HepG2 (cell line): ENCODE measurements around the gene CCDC97. TPM values are rescaled to one million over a fixed set of nuclear protein-coding genes. Genes with fewer than 3 reads are reported as not detected.

Source experiments
- ETV5 ChIP-seq: IDR thresholded peaks from 2 replicates; pipeline ENCODE4 v1.6.1; 2018; ENCODE audit warnings: missing biosample characterization, missing genetic modification reagents, inconsistent platforms, borderline replicate concordance
- KIAA2018 ChIP-seq: sonication (generic); formaldehyde crosslinking; IDR thresholded peaks from 2 replicates; pipeline ENCODE4 v1.5.0; 2020; ENCODE audit warnings: mild to moderate bottlenecking, missing genetic modification reagents, borderline replicate concordance
- KLF9 ChIP-seq: IDR thresholded peaks from 2 replicates; pipeline ENCODE4 v1.6.1; 2016; ENCODE audit warnings: low read depth
- RBM22 ChIP-seq: fragments of 200-400 bp; formaldehyde crosslinking; optimal IDR thresholded peaks from 2 replicates; pipeline ENCODE3; 2017; ENCODE audit warnings: mild to moderate bottlenecking, low read length, moderate library complexity
- SP5 ChIP-seq: IDR thresholded peaks from 2 replicates; pipeline ENCODE4 v1.6.1; 2016; ENCODE audit warnings: low read depth, borderline replicate concordance
- SSRP1 ChIP-seq: IDR thresholded peaks from 2 replicates; pipeline ENCODE4 v1.6.1; 2016; ENCODE audit warnings: control low read depth
- TEAD3 ChIP-seq: optimal IDR thresholded peaks from 2 replicates; pipeline ENCODE3; 2016; ENCODE audit warnings: borderline replicate concordance
- polyA plus RNA-seq, 8 experiments: library from polyadenylated mRNA; depleted of rRNA in 3 of 8; stranded (reverse) in 7 of 8; unstranded in 1 of 8; fragments of >200 nt; fragmentation: Illumina TruSeq in 4 of 8; extraction: Trizol in 4 of 8; gene quantifications; 2 replicates each; pipeline versions ENCODE4 v1.2.1 to v1.2.3, GENCODE V29; 2011 to 2016; ENCODE audit warnings: low read depth in 4 of 8, missing spikeins in 1 of 8, mixed read lengths in 1 of 8; ENCODE audit not compliant: insufficient read depth in 1 of 8
- total RNA-seq, 5 experiments: library from RNA; depleted of rRNA; stranded (reverse); fragments of >200 nt; fragmentation: Illumina TruSeq; extraction: Trizol; gene quantifications; 2 replicates each; pipeline ENCODE4 v1.2.3, GENCODE V29; 2016; ENCODE audit warnings: low read depth in 1 of 5
- TF ChIP-seq, protein P1 (sequence below): sonication (generic); formaldehyde crosslinking; IDR thresholded peaks from 2 replicates; pipeline ENCODE4 v1.5.1; 2020; ENCODE audit warnings: mild to moderate bottlenecking, missing genetic modification reagents, moderate library complexity
- TF ChIP-seq, protein P2 (sequence below): sonication (generic); formaldehyde crosslinking; IDR thresholded peaks from 2 replicates; pipeline ENCODE4 v1.8.0; 2022; ENCODE audit warnings: missing genetic modification reagents, mild to moderate bottlenecking, inconsistent platforms, borderline replicate concordance
- TF ChIP-seq, protein P3 (sequence below): IDR thresholded peaks from 2 replicates; pipeline ENCODE4 v1.4.0; 2020; ENCODE audit warnings: mild to moderate bottlenecking, missing genetic modification reagents

CCDC97 gene
- total and polyA plus RNA-seq, 2 of the 13 experiments (the other 11 are each of a cell fraction or from before 2014, with no cell fraction given) = 6.2 to 7.3 TPM

- TF ChIP-seq, protein P1, sequence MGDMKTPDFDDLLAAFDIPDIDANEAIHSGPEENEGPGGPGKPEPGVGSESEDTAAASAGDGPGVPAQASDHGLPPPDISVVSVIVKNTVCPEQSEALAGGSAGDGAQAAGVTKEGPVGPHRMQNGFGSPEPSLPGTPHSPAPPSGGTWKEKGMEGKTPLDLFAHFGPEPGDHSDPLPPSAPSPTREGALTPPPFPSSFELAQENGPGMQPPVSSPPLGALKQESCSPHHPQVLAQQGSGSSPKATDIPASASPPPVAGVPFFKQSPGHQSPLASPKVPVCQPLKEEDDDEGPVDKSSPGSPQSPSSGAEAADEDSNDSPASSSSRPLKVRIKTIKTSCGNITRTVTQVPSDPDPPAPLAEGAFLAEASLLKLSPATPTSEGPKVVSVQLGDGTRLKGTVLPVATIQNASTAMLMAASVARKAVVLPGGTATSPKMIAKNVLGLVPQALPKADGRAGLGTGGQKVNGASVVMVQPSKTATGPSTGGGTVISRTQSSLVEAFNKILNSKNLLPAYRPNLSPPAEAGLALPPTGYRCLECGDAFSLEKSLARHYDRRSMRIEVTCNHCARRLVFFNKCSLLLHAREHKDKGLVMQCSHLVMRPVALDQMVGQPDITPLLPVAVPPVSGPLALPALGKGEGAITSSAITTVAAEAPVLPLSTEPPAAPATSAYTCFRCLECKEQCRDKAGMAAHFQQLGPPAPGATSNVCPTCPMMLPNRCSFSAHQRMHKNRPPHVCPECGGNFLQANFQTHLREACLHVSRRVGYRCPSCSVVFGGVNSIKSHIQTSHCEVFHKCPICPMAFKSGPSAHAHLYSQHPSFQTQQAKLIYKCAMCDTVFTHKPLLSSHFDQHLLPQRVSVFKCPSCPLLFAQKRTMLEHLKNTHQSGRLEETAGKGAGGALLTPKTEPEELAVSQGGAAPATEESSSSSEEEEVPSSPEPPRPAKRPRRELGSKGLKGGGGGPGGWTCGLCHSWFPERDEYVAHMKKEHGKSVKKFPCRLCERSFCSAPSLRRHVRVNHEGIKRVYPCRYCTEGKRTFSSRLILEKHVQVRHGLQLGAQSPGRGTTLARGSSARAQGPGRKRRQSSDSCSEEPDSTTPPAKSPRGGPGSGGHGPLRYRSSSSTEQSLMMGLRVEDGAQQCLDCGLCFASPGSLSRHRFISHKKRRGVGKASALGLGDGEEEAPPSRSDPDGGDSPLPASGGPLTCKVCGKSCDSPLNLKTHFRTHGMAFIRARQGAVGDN (CRISPR knock-in tag) = peak; percentile 89
- TF ChIP-seq SP5 (CRISPR knock-in tag) (no peak), KIAA2018 (CRISPR knock-in tag) (no peak), KLF9 (CRISPR knock-in tag) (no peak; the same call in 1 of the 2 replicates), RBM22 (no peak), SSRP1 (no peak), TEAD3 (CRISPR knock-in tag) (peak; percentile 41), ETV5 (CRISPR knock-in tag) (peak; percentile 60; the same call in 1 of the 2 replicates)
- TF ChIP-seq, protein P2, sequence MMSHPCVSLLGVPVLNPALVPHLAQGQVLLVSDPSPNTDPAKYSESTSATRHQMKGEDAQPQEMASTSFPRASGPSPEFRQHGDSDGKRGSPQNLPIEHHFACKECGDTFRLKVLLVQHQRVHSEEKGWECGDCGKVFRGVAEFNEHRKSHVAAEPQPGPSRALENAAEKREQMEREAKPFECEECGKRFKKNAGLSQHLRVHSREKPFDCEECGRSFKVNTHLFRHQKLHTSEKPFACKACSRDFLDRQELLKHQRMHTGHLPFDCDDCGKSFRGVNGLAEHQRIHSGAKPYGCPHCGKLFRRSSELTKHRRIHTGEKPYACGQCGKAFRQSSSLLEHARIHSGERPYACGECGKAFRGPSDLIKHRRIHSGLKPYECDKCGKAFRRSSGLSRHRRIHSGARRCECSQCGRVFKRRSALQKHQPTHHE = no peak
- TF ChIP-seq, protein P3, sequence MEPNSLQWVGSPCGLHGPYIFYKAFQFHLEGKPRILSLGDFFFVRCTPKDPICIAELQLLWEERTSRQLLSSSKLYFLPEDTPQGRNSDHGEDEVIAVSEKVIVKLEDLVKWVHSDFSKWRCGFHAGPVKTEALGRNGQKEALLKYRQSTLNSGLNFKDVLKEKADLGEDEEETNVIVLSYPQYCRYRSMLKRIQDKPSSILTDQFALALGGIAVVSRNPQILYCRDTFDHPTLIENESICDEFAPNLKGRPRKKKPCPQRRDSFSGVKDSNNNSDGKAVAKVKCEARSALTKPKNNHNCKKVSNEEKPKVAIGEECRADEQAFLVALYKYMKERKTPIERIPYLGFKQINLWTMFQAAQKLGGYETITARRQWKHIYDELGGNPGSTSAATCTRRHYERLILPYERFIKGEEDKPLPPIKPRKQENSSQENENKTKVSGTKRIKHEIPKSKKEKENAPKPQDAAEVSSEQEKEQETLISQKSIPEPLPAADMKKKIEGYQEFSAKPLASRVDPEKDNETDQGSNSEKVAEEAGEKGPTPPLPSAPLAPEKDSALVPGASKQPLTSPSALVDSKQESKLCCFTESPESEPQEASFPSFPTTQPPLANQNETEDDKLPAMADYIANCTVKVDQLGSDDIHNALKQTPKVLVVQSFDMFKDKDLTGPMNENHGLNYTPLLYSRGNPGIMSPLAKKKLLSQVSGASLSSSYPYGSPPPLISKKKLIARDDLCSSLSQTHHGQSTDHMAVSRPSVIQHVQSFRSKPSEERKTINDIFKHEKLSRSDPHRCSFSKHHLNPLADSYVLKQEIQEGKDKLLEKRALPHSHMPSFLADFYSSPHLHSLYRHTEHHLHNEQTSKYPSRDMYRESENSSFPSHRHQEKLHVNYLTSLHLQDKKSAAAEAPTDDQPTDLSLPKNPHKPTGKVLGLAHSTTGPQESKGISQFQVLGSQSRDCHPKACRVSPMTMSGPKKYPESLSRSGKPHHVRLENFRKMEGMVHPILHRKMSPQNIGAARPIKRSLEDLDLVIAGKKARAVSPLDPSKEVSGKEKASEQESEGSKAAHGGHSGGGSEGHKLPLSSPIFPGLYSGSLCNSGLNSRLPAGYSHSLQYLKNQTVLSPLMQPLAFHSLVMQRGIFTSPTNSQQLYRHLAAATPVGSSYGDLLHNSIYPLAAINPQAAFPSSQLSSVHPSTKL = peak; percentile 44; the same call in 1 of the 2 replicates
Measured at GRCh38 chr19:41263850-41264580, 46.0 kb upstream of the CCDC97 start, which contains the start of gene HNRNPUL1 (continued).
